Stimulated activated CD8-positive, alpha-beta memory T cell treated with anti-CD3 and anti-CD28 coated beads, Interleukin-15, amount 100 ng/mL, for 24 hours (primary cell): ENCODE results near the gene MTERF4.
"Not testable (repeated sequence)": the region's sequence is repeated elsewhere in the genome, so short reads cannot be mapped to it uniquely, and the experiment has no call there.

Experiments used
- DNase-seq: peaks from one replicate; pipeline ENCODE4 v3.0.0-alpha.2; 2020; ENCODE audit warnings: low read depth

Gene MTERF4

GRCh38 chr2:241110607-241111439, 8.7 kb upstream of the MTERF4 start:
- no peak for DNase-seq

- DNase-seq, result no peak
These were observed 8.1 kb upstream of the MTERF4 start for GRCh38 chr2:241110089-241110606.

DNA sequence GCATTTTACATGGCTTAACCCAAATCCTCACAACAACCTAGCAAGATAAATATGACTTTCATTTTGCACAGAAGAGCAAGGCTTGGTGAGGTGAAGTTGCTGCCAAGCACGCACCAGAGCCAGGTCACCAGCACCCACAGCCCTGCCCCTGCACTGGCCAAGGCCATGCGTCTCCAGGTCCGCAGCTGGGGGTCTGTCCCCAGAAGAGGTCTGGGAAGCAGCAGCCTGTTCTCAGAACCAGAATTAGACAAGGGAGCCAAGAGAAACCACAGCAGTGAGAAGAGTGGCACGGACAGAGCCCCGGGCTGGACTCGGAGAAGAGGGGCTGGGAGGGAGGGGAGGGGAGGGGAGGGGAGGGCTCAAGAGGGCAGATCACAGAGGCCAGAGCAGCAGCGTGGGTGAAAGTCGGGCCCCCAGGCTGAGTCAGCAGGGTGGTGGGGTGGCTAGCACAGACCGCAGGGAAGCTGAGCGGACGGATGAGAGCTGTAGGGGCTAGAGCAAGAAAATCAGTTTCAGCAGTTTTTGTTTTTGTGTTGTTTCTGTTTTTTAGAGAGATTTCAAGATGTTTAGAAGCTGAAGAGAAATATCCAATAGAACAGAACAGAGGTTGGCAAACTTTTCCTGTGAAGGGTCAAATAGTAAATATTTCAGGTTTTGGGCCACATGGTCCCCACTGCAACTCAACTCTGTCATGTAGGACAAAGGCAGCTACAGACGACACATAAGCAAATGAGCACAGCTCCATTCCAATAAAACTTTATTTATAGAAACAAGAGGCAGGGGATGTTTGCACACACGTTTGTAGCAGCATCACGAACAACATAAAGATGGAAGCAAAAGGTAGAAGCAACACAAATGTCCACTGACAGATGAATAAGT, 7.4 kb upstream of the MTERF4 start:
- no peak for DNase-seq

- no peak for DNase-seq
These were observed 6.5 kb upstream of the MTERF4 start for GRCh38 chr2:241108271-241109209.

GRCh38 chr2:241107031-241107783, 5.1 kb upstream of the MTERF4 start:
- no peak for DNase-seq

DNA sequence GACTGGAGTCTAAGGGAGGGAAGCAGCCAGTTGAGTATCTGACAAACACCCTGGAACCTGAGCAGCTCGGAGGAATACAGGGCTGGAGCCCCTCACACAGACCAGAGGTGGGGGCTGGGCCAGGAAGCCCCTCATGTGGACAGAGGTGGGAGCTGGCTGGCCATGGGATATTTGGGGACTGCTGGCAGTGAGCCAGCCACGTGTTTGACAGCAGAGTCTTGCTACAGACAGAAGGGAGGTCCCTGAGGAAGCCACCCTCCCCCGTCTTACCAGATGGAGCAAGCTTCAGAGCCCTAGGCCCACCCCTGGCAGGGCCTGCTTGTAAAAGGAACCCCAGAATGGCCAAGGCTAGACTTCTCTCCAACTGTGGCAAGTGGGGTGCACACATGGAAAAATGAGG, 3.6 kb upstream of the MTERF4 start:
- no peak for DNase-seq

DNA sequence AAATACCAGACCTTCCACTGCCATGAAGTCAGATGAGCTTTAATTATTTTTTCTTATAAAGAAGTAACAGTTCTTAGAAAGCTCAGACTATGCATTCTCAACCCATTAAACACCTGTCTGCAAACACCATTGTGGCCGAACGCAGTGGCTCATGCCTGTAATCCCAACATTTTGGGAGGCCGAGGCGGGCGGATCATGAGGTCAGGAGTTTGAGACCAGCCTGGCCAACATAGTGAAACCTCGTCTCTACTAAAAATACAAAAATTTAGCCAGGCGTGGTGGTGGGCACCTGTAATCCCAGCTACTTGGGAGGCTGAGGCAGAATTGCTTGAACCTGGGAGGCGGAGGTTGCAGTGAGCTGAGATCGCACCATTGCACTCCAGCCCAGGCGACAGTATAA, 2.5 kb upstream of the MTERF4 start:
- not testable (repeated sequence) for DNase-seq

DNA sequence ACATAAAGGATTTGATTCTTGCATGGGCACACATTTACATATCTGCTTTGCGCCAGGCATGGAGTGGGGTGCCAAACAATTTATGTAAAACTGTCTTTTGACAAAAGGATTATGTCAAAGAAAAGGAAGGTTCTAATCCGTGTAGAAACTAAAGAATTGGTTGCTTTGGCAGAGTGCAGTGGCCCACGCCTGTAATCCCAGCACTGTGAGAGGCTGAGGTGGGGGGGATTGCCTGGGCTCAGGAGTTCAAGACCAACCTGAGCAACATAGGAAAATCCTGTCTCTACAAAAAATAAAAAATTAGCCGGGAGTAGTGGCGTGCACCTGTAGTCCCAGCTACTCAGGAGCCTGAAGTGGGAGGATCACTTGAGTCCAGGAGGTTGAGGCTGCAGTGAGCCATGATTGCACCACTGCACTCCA, 1.1 kb upstream of the MTERF4 start:
- no peak for DNase-seq

- DNase-seq, result no peak
These were observed 2.8 kb downstream of the MTERF4 start for GRCh38 chr2:241099246-241099645.

DNA sequence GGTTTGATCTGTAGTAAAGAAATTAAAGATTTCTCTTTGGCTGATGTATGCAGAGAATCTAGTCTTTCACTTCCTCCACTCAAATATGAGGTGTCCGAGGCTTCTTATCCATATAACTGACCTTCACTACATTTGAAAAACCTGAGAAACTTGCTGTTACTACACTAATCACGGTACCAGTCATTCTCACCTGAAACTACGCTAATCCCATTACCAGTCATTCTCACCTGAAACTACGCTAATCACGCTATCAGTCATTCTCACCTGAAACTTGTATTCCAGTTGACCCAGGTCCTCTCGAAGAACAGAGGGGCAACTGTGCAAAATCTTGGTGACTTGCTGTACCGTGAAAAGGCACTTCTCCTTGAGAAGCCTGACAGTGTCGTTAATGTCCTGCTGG, 5.1 kb downstream of the MTERF4 start:
- no peak for DNase-seq

DNA sequence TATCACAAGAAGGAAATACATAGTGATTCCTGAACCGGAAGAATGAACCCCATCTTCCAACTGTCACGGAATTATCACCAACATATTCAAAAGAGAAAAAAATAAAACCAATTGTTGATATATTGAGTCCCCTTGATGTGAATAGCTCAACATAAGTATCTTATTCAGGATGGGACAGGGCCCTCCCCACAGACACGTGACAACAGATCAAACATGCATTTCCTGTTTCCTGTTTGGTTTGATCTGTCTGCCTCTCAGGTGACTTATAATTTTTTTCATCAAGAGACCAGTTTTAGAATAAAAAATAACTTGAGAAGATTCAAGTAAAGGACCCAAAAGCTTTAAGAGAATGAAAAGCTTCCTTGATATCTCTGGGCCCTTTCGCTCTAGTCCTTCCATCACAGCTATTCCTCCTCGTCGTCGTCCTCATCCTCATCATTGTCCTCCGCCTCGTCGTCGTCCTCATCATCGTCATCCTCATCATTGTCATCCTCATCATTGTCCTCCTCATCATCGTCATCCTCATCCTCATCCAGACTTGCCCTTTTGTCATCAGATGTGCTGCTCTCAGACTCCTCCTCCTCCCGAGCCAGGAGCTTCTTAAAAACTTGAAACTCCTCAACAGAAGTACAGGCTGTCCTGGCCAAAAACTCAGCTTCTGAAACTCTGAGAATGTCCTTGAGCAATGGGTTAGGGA, 6.3 kb downstream of the MTERF4 start:
- no peak for DNase-seq

DNA sequence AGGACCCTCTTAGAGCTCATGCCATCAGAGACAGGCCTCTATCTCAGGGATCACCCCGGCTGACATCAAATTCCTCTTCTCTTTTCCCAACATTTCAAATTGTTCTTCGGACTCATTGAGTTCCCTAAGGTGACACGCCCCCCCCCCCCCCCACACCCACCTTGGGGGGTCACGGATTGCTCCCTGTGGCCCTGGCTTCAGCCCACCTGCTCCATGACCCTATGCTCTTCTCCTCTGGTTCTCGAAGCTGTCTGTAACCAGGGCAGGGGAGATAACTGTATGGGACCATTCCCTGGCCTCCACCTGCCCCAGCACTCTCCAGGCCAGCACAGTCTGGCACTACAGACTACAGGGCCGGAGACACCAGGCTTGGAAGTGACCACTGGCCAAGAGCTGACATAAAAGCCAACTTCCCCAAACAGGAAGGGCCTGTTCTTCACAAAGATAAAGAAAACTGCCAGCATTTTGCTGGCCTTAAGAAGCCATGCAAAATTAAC, 7.1 kb downstream of the MTERF4 start:
- no peak for DNase-seq

DNA sequence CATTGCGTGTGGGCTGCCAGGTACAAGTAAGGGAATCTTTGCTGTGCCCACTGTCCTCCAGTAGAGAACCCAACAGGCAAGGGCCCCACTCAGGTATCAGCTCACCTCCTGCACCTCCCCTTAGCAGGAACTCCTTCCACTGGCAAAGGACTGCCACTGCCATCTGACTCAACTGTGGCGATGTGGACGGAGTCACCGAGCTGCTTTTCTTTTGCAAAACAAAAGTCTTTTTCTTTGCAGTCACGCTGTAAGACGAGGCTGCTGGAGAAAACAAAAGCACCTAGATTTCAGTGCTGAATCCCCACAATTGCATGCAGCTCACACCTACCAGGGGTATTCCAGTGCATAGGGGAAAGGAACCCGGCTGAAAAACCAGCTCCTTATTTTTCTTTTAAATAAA, 7.9 kb downstream of the MTERF4 start:
- DNase-seq, result no peak

DNA sequence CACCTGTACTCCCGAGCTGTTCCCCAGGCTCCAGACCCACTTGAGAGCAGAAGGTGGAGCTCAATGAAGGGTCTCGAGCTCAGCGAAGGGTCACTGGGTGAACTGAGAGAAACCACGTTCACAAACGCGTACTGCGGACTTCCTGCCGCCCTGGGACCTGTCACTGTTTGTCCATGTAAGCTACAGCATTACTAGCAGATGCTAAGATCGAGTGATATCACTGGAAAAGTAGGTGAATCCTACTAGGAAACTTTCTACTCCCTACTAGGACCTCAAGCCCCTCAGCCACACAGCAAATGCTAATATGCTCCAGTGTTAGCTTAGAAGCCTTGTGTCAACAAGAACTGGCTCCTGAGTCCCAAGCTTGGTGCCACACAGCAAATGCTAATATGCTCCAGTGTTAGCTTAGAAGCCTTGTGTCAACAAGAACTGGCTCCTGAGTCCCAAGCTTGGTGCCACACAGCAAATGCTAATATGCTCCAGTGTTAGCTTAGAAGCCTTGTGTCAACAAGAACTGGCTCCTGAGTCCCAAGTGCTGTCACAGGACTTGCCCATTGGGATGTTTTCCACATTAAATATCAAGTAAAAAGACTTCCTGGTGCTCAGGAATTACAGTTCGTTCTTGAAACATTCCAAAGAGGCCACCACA, 8.8 kb downstream of the MTERF4 start:
- not testable (repeated sequence) for DNase-seq

- no peak for DNase-seq
These were observed 9.4 kb downstream of the MTERF4 start for GRCh38 chr2:241092677-241093076.

DNA sequence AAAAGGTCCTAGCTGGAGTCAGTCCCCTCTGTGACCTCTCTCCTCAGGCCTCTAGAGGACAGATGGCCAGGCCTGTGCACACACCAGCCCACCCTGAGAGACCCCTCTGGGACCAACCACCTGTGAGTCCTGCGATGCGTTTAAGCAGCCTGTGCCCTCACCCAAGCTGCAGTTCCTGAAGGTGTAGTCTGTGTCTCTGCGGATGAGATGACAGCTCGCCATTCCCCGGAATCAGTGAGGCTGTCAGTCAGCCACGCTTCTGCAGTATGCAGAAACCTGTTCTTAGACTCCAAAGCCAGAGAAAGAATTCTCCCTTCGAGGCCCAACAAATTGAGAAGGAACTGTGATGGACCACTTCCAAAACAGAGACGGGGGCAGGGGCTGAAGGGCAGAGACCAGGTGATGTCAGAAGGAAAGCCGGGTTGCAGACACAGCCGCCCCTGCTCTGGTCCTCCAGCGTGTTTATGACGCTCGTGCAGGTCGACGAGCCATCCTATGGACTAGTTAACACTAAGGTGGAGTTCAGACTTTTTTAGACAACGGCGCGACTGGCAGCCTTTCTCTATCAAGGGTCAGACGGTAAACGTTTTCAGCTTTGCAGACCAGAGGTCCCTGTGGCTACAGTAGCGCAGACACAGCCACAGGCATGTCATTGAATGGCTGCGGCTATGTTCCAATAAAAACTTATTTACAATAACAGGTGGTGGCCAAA, 10.2 kb downstream of the MTERF4 start:
- no peak for DNase-seq

DNA sequence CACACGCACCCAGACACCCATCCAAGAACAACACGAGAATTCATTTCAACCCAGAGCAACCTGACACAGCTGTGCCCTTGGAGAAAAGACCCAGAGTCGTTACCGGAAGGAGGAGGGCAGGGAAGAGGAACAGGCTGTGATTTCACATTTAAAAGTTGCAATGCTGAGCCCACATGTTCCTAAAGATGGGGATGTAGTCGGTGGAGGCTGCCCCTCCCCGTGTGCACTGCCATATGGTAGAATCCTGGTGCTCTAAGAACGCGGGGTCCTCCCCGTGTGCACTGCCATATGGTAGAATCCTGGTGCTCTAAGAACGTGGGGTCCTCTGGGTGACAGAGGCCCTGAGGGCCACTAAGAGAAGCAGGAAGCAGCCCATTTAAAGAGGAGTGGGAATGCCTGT, 10.9 kb downstream of the MTERF4 start:
- no peak for DNase-seq

- DNase-seq, result no peak
These were observed 13.0 kb downstream of the MTERF4 start for GRCh38 chr2:241088791-241089732.
